Vagina (tissue), 2 donors: ENCODE results near the gene CNPY3. TPM values are rescaled to one million over a fixed set of nuclear protein-coding genes. Genes with fewer than 3 reads are reported as not detected.
"Not testable (repeated sequence)": the region's sequence is repeated elsewhere in the genome, so short reads cannot be mapped to it uniquely, and the experiment has no call there.

Experiments used
- DNase-seq, 2 donors: peaks; one replicate each; pipeline ENCODE4 v3.0.0-alpha.2; 2017; ENCODE audit errors: extremely low spot score in 2 of 2
- H3K27ac ChIP-seq: fragments of 200-600 bp; sonication (generic); one replicate; pipeline ENCODE4 v1.5.1; 2019
- H3K27me3 ChIP-seq: fragments of 200-600 bp; sonication (generic); one replicate; pipeline ENCODE4 v1.5.1; 2019
- H3K36me3 ChIP-seq, 2 donors: fragments of 200-600 bp; sonication (generic); one replicate each; pipeline ENCODE4 v1.5.1; 2017 to 2019
- H3K4me1 ChIP-seq: fragments of 200-600 bp; sonication (generic); one replicate; pipeline ENCODE4 v1.5.1; 2019
- H3K4me3 ChIP-seq, 2 donors: fragments of 200-600 bp; sonication (generic); 1 replicate in 1 of 2; 2 replicates in 1 of 2; pipeline ENCODE4 v1.5.1; 2016 to 2019
- H3K9me3 ChIP-seq: fragments of 200-600 bp; sonication (generic); one replicate; pipeline ENCODE4 v1.5.1; 2019
- CTCF ChIP-seq, 3 experiments: fragments of 450-650 bp in 2 of 3; fragments of 200-600 bp in 1 of 3; sonication (generic) in 1 of 3; IDR thresholded peaks; one replicate each; pipeline ENCODE4 v1.5.1; 2017 to 2019; ENCODE audit warnings: antibody characterized with exemption in 3 of 3, mild to moderate bottlenecking in 2 of 3, moderate library complexity in 2 of 3
- POLR2A ChIP-seq, 2 donors: fragments of 450-650 bp; IDR thresholded peaks; one replicate each; pipeline ENCODE4 v1.6.1; 2017; ENCODE audit warnings: antibody characterized with exemption in 2 of 2, mild to moderate bottlenecking in 2 of 2, moderate library complexity in 2 of 2
- POLR2AphosphoS5 ChIP-seq, 2 donors: sonication (generic); formaldehyde crosslinking; IDR thresholded peaks; one replicate each; pipeline ENCODE4 v1.9.0; 2017; ENCODE audit warnings: antibody characterized with exemption in 2 of 2, mild to moderate bottlenecking in 2 of 2, low read depth in 1 of 2; ENCODE audit not compliant: insufficient read depth in 1 of 2
- intact Hi-C: fragments of 100-400 bp; cut with DNase I; formaldehyde crosslinking; loops from one replicate; pipeline ENCODE4 v1.15.1; 2023
- total RNA-seq: library from RNA; depleted of rRNA; stranded (reverse); fragments of >200 nt; gene quantifications from one replicate; pipeline ENCODE4 v1.2.3, GENCODE V29; 2016

Gene CNPY3
- total RNA-seq, result 30.2 TPM

- H3K9me3 ChIP-seq, result no peaks in the 10 kb centered on the region
- peaks cover 40% of the 10 kb centered on the region for H3K4me1 ChIP-seq
- intact Hi-C loops, result no loop called here
- TF ChIP-seq POLR2A (IDR thresholded peaks at IDR 0.05) (peak in 1 of 2 donors; percentile 11), POLR2AphosphoS5 (IDR thresholded peaks at IDR 0.05; ENCODE audit: insufficient read depth in 1 of 2, low read depth in 1 of 2) (peak; percentile 83 to 88), CTCF (IDR thresholded peaks at IDR 0.05) (peak in 1 of 3 experiments; percentile 5)
- peak within 1 kb of the TSS; percentile 61 to 69 for H3K4me3 ChIP-seq
- peak in 1 of 2 donors; percentile 96 for DNase-seq
- H3K27ac ChIP-seq, result peak within 1 kb of the TSS; percentile 93
- peaks cover 0 to 4% of the 10 kb centered on the region in 2 donors for H3K36me3 ChIP-seq
- H3K27me3 ChIP-seq, result no peaks in the 10 kb centered on the region
These were observed at the start of gene CNPY3 for GRCh38 chr6:42928986-42929820. TSS of gene CNPY3 (plus strand) at chr6:42929480. CDS start at chr6:42929571, 91 bp downstream.

- H3K4me3 ChIP-seq, result peak overlapping the region; percentile 69 to 78
- H3K36me3 ChIP-seq, result peaks cover 0 to 31% of the 10 kb centered on the region in 2 donors
- DNase-seq, H3K27me3 ChIP-seq, H3K9me3 ChIP-seq: not testable (repeated sequence)
- peaks cover 29% of the 10 kb centered on the region for H3K4me1 ChIP-seq
- peak overlapping the region; percentile 92 for H3K27ac ChIP-seq
- intact Hi-C loops, result loop anchor here (5.0 kb wide), 1 partner anchor 98 kb away; the partner anchor contains the start of gene BICRAL
These were observed 49.0 kb upstream of the CNPY3 start for GRCh38 chr6:42880240-42880817.

GRCh38 chr6:42880871-42881270, 48.4 kb upstream of the CNPY3 start:
- not testable (repeated sequence) for H3K27me3 ChIP-seq, DNase-seq, H3K9me3 ChIP-seq
- Histone ChIP-seq H3K4me1 (peaks cover 29% of the 10 kb centered on the region), H3K4me3 (peak overlapping the region; percentile 69 to 78), H3K27ac (peak overlapping the region; percentile 92), H3K36me3 (peaks cover 0 to 37% of the 10 kb centered on the region in 2 donors)
- intact Hi-C loops, result loop anchor here (5.0 kb wide), 1 partner anchor 99 kb away; the partner anchor contains the start of gene BICRAL

GRCh38 chr6:42885702-42886101, 43.6 kb upstream of the CNPY3 start:
- Histone ChIP-seq H3K9me3 (no peaks in the 10 kb centered on the region), H3K4me3 (no peak overlapping the region), H3K36me3 (peaks cover 0 to 52% of the 10 kb centered on the region in 2 donors), H3K27me3 (no peaks in the 10 kb centered on the region), H3K27ac (no peak overlapping the region), H3K4me1 (peaks cover 25% of the 10 kb centered on the region)
- DNase-seq, result no peak
- intact Hi-C loops, result no loop called here
- no peak for TF ChIP-seq CTCF (IDR thresholded peaks at IDR 0.05)
- no peak for TF ChIP-seq POLR2A (IDR thresholded peaks at IDR 0.05)
- no peak for TF ChIP-seq POLR2AphosphoS5 (IDR thresholded peaks at IDR 0.05; ENCODE audit: insufficient read depth in 1 of 2, low read depth in 1 of 2)

GRCh38 chr6:42888201-42888600, 41.1 kb upstream of the CNPY3 start:
- DNase-seq, H3K27ac ChIP-seq, intact Hi-C loops, H3K27me3 ChIP-seq, H3K4me3 ChIP-seq, H3K9me3 ChIP-seq: not testable (repeated sequence)
- Histone ChIP-seq H3K4me1 (peaks cover 14% of the 10 kb centered on the region), H3K36me3 (peaks cover 0 to 42% of the 10 kb centered on the region in 2 donors)

- H3K4me1 ChIP-seq, result peaks cover 14% of the 10 kb centered on the region
- H3K27me3 ChIP-seq, result no peaks in the 10 kb centered on the region
- TF ChIP-seq CTCF (IDR thresholded peaks at IDR 0.05) (no peak), POLR2AphosphoS5 (IDR thresholded peaks at IDR 0.05; ENCODE audit: insufficient read depth in 1 of 2, low read depth in 1 of 2) (no peak), POLR2A (IDR thresholded peaks at IDR 0.05) (no peak)
- peaks cover 0 to 26% of the 10 kb centered on the region in 2 donors for H3K36me3 ChIP-seq
- intact Hi-C loops, result no loop called here
- DNase-seq, result no peak
- peak overlapping the region; percentile 64 to 98 for H3K4me3 ChIP-seq
- H3K9me3 ChIP-seq, result no peaks in the 10 kb centered on the region
- peak overlapping the region; percentile 74 for H3K27ac ChIP-seq
These were observed 39.5 kb upstream of the CNPY3 start for GRCh38 chr6:42889815-42890214.
